GM23338 (cell line): Measurements from ENCODE around the gene USP36. TPM values are rescaled to one million over a fixed set of nuclear protein-coding genes. Genes with fewer than 3 reads are reported as not detected.

Source experiments
- ATAC-seq: fragments of 200-7000 bp; cut with Tn5 transposase; 3 replicates; pipeline ENCODE4 v1.9.1; 2020
- DNase-seq: peaks from one replicate; pipeline ENCODE4 v3.0.0-alpha.2; 2015; ENCODE audit warnings: low spot score
- H2AFZ ChIP-seq: fragments of 200-600 bp; sonication (generic); 2 replicates; pipeline ENCODE4 v1.8.0; 2016; ENCODE audit warnings: antibody characterized with exemption, mild to moderate bottlenecking, moderate library complexity
- H3F3A ChIP-seq: fragments of 200-600 bp; sonication (generic); replicated peaks from 2 replicates; pipeline ENCODE4 v1.8.0; 2017; ENCODE audit warnings: antibody characterized with exemption, mixed run types, low read depth
- H3K27ac ChIP-seq: fragments of 200-600 bp; sonication (generic); 2 replicates; pipeline ENCODE4 v1.6.1; 2016; ENCODE audit warnings: low read depth
- H3K27me3 ChIP-seq: fragments of 200-600 bp; sonication (generic); 2 replicates; pipeline ENCODE4 v1.8.0; 2016; ENCODE audit warnings: mild to moderate bottlenecking, mixed run types, moderate library complexity; ENCODE audit not compliant: insufficient read depth
- H3K36me3 ChIP-seq: fragments of 200-600 bp; sonication (generic); 2 replicates; pipeline ENCODE4 v1.8.0; 2016; ENCODE audit warnings: mild to moderate bottlenecking; ENCODE audit not compliant: insufficient read depth
- H3K4me1 ChIP-seq: fragments of 200-600 bp; sonication (generic); 2 replicates; pipeline ENCODE4 v1.8.0; 2016; ENCODE audit warnings: mild to moderate bottlenecking, moderate library complexity; ENCODE audit not compliant: insufficient read depth
- H3K4me2 ChIP-seq: fragments of 200-600 bp; sonication (generic); 2 replicates; pipeline ENCODE4 v1.7.1; 2017; ENCODE audit warnings: mixed run types
- H3K4me3 ChIP-seq: fragments of 200-600 bp; sonication (generic); 2 replicates; pipeline ENCODE4 v1.6.1; 2016; ENCODE audit warnings: mixed run types
- H3K79me2 ChIP-seq: fragments of 200-600 bp; sonication (generic); replicated peaks from 2 replicates; pipeline ENCODE4 v1.8.0; 2017; ENCODE audit warnings: mild to moderate bottlenecking; ENCODE audit not compliant: insufficient read depth
- H3K9me2 ChIP-seq: fragments of 200-600 bp; sonication (generic); 2 replicates; pipeline ENCODE4 v1.8.0; 2017; ENCODE audit not compliant: insufficient read depth
- H4K20me1 ChIP-seq: fragments of 200-600 bp; sonication (generic); replicated peaks from 2 replicates; pipeline ENCODE4 v1.8.0; 2017; ENCODE audit warnings: mild to moderate bottlenecking; ENCODE audit not compliant: insufficient read depth
- H3K27ac Mint-ChIP-seq: 2 replicates; pipeline ENCODE4 v1.8.0; 2020; ENCODE audit warnings: inconsistent platforms, mild to moderate bottlenecking, moderate library complexity, mixed read lengths
- H3K27me3 Mint-ChIP-seq: 3 replicates; pipeline ENCODE4 v1.8.0; 2022; ENCODE audit warnings: low read depth, mild to moderate bottlenecking, moderate library complexity, mixed read lengths, inconsistent platforms; ENCODE audit not compliant: insufficient read depth, poor library complexity
- H3K36me3 Mint-ChIP-seq: 3 replicates; pipeline ENCODE4 v1.8.0; 2021; ENCODE audit warnings: low read depth, mild to moderate bottlenecking, inconsistent platforms, moderate library complexity, mixed read lengths
- H3K4me1 Mint-ChIP-seq: 3 replicates; pipeline ENCODE4 v1.8.0; 2020; ENCODE audit warnings: mild to moderate bottlenecking, inconsistent platforms, mixed read lengths
- H3K4me3 Mint-ChIP-seq: 3 replicates; pipeline ENCODE4 v1.8.0; 2021; ENCODE audit warnings: moderate library complexity, mild to moderate bottlenecking, inconsistent platforms, mixed read lengths
- H3K9me3 Mint-ChIP-seq: 3 replicates; pipeline ENCODE4 v1.8.0; 2020; ENCODE audit warnings: moderate library complexity, mild to moderate bottlenecking, inconsistent platforms, mixed read lengths
- CREB1 ChIP-seq: fragments of 250-450 bp; sonication (Bioruptor Pico); IDR thresholded peaks from 2 replicates; pipeline ENCODE4 v1.5.0; 2020; ENCODE audit warnings: low read depth, mild to moderate bottlenecking, moderate library complexity
- EZH2 ChIP-seq: fragments of 200-600 bp; sonication (generic); IDR thresholded peaks from one replicate; pipeline ENCODE4 v1.8.0; 2017; ENCODE audit warnings: antibody characterized with exemption, mild to moderate bottlenecking, low read depth; ENCODE audit not compliant: unreplicated experiment
- EZH2phosphoT487 ChIP-seq: fragments of 200-600 bp; sonication (generic); IDR thresholded peaks from one replicate; pipeline ENCODE4 v1.8.1; 2018; ENCODE audit warnings: antibody characterized with exemption; ENCODE audit not compliant: unreplicated experiment
- JUNB ChIP-seq: IDR thresholded peaks from one replicate; pipeline ENCODE4 v1.6.1; 2016; ENCODE audit warnings: antibody characterized with exemption; ENCODE audit not compliant: unreplicated experiment
- NANOG ChIP-seq: IDR thresholded peaks from 2 replicates; pipeline ENCODE4 v1.6.1; 2016; ENCODE audit warnings: antibody characterized with exemption, borderline replicate concordance
- POLR2AphosphoS5 ChIP-seq: IDR thresholded peaks from 2 replicates; pipeline ENCODE4 v1.6.1; 2016; ENCODE audit warnings: antibody characterized with exemption, low read depth
- ZNF331 ChIP-seq: fragments of 250-450 bp; sonication (Bioruptor Pico); IDR thresholded peaks from 2 replicates; pipeline ENCODE4 v1.5.0; 2020; ENCODE audit warnings: low read depth, mild to moderate bottlenecking, moderate library complexity
- polyA plus RNA-seq: library from polyadenylated mRNA; unstranded; fragments of >200 nt; fragmentation: Nextera tagmentation; extraction: Ambion mirVana; gene quantifications from 2 replicates; pipeline ENCODE4 v1.2.1, GENCODE V29; 2016
- total RNA-seq: library from RNA; depleted of rRNA; stranded (reverse); fragments of >200 nt; shearing (Covaris generic); gene quantifications from 2 replicates; pipeline ENCODE4 v1.2.3, GENCODE V29; 2014
- TF ChIP-seq, protein P1 (sequence below), 2 experiments: fragments of 200-600 bp in 1 of 2; sonication (generic) in 1 of 2; conservative IDR thresholded peaks; 2 replicates each; pipeline versions ENCODE4 v1.5.1 to v1.6.1; 2016 to 2017; ENCODE audit warnings: antibody characterized with exemption in 2 of 2, low read depth in 2 of 2, mild to moderate bottlenecking in 2 of 2, moderate library complexity in 1 of 2
- TF ChIP-seq, protein P2 (sequence below): IDR thresholded peaks from one replicate; pipeline ENCODE4 v1.6.1; 2018; ENCODE audit warnings: antibody characterized with exemption; ENCODE audit not compliant: unreplicated experiment
- TF ChIP-seq, protein P3 (sequence below): IDR thresholded peaks from 2 replicates; pipeline ENCODE4 v1.6.1; 2016; ENCODE audit warnings: antibody characterized with exemption

The USP36 gene
- total and polyA plus RNA-seq, 2 experiments from 2014 or later: 36.2 to 55.5 TPM

DNA sequence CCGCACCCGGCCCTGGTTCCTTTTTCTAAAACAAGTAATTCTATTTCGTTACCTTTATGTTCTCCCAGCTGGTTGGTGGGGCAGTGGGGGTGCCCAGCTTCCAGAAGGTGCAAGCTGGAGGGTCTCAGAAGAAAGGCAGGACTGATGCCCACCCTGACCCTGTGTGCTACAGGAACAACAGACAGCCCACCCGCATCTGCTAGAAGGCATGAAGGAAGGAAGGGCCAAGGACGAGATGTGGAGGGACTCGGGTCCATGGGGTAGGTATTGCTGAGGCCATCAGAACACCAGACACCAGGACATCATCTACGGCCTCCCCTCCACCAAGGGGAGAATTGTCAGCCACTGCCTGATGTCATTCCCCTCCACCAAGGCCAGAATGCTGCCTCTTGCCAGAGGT lies 52.2 kb downstream of the USP36 start:
- peaks cover 11% of the 10 kb centered on the region; the same call in 2 of the 3 replicates for H3K4me1 Mint-ChIP-seq
- peaks cover 4% of the 10 kb centered on the region for H3K27me3 Mint-ChIP-seq
- Histone ChIP-seq H3K4me1 (peaks cover 6% of the 10 kb centered on the region), H3K36me3 (no peaks in the 10 kb centered on the region), H3K4me2 (no peak overlapping the region), H3K27me3 (no peaks in the 10 kb centered on the region), H3K9me2 (no peaks in the 10 kb centered on the region), H4K20me1 (no peaks in the 10 kb centered on the region), H3K27ac (no peak overlapping the region), H3K79me2 (no peaks in the 10 kb centered on the region), H2AFZ (no peak overlapping the region), H3K4me3 (no peak overlapping the region), H3F3A (no peaks in the 10 kb centered on the region; the same call in 1 of the 2 replicates)
- H3K4me3 Mint-ChIP-seq: no peak overlapping the region
- no peak for TF ChIP-seq JUNB
- H3K36me3 Mint-ChIP-seq: peaks cover 13% of the 10 kb centered on the region
- ATAC-seq: no peak
- DNase-seq: no peak
- no peaks in the 10 kb centered on the region for H3K9me3 Mint-ChIP-seq
- no peak overlapping the region for H3K27ac Mint-ChIP-seq

DNA sequence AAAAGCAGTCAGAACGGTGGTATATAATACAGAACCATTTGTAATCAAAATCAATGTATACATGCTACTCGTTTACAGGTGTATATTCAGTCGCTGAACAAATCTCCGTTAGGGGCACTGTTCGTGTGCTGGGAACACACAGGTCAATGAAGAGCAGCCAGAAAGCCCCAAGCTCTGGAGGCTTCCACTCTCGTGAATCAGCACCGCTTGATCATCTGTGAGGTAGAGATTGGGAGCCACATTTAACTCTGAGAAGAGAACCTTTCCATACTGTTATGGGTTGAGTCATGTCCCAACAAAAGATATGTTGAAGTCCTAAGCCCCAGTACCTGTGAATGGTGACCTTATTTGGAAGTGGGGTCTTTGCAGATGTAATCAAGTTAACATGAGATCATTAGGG lies 53.2 kb downstream of the USP36 start:
- H3K4me1 ChIP-seq: peaks cover 6% of the 10 kb centered on the region
- H3K79me2 ChIP-seq: no peaks in the 10 kb centered on the region
- H4K20me1 ChIP-seq: no peaks in the 10 kb centered on the region
- Mint-ChIP-seq H3K36me3 (peaks cover 9% of the 10 kb centered on the region), H3K27me3 (peaks cover 7% of the 10 kb centered on the region), H3K4me3 (no peak overlapping the region), H3K9me3 (no peaks in the 10 kb centered on the region), H3K4me1 (peaks cover 14% of the 10 kb centered on the region), H3K27ac (no peak overlapping the region; the same call in 1 of the 2 replicates)
- no peak overlapping the region for H3K4me2 ChIP-seq
- no peak overlapping the region for H2AFZ ChIP-seq
- no peak overlapping the region for H3K4me3 ChIP-seq
- H3K36me3 ChIP-seq: no peaks in the 10 kb centered on the region
- H3K9me2 ChIP-seq: no peaks in the 10 kb centered on the region
- peaks cover 5% of the 10 kb centered on the region; the same call in 1 of the 2 replicates for H3F3A ChIP-seq
- no peak for TF ChIP-seq CREB1 (CRISPR knock-in tag)
- TF ChIP-seq, protein P1, sequence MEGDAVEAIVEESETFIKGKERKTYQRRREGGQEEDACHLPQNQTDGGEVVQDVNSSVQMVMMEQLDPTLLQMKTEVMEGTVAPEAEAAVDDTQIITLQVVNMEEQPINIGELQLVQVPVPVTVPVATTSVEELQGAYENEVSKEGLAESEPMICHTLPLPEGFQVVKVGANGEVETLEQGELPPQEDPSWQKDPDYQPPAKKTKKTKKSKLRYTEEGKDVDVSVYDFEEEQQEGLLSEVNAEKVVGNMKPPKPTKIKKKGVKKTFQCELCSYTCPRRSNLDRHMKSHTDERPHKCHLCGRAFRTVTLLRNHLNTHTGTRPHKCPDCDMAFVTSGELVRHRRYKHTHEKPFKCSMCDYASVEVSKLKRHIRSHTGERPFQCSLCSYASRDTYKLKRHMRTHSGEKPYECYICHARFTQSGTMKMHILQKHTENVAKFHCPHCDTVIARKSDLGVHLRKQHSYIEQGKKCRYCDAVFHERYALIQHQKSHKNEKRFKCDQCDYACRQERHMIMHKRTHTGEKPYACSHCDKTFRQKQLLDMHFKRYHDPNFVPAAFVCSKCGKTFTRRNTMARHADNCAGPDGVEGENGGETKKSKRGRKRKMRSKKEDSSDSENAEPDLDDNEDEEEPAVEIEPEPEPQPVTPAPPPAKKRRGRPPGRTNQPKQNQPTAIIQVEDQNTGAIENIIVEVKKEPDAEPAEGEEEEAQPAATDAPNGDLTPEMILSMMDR (conservative IDR thresholded peaks at IDR 0.05; ENCODE audit: low read depth in 2 of 2): peak; percentile 54 to 59
- TF ChIP-seq ZNF331 (CRISPR knock-in tag): no peak
- H3K27me3 ChIP-seq: no peaks in the 10 kb centered on the region
- peak; percentile 68 for DNase-seq
- no peak overlapping the region for H3K27ac ChIP-seq
- ATAC-seq: peak; percentile 16; the same call in 1 of the 3 replicates

DNA sequence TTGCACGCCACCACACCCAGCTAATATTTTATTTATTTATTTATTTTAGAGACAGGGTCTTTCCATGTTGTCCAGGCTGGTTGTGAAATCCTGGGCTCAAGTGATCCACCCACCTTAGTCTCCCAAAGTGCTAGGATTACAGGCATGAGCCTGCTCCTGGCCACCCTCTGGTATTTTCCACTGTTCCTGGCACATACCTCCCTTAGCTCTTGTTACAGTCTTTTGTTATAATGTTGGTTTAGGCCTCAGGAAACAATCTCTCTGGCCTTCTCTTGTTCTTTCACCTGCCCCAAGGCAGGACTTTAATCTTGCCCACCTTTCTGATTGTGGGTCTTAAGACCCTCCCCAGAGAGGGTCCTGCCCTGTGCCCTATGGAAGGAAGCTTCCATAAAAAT lies 55.0 kb downstream of the USP36 start:
- Histone ChIP-seq H3K36me3 (no peaks in the 10 kb centered on the region), H3K4me1 (peaks cover 9% of the 10 kb centered on the region), H3K27me3 (peaks cover 6% of the 10 kb centered on the region), H3F3A (peaks cover 7% of the 10 kb centered on the region; the same call in 1 of the 2 replicates), H3K4me2 (no peak overlapping the region), H4K20me1 (no peaks in the 10 kb centered on the region), H3K9me2 (no peaks in the 10 kb centered on the region), H3K79me2 (no peaks in the 10 kb centered on the region), H2AFZ (no peak overlapping the region), H3K4me3 (no peak overlapping the region), H3K27ac (no peak overlapping the region; the same call in 1 of the 2 replicates)
- Mint-ChIP-seq H3K27me3 (peaks cover 9% of the 10 kb centered on the region), H3K9me3 (no peaks in the 10 kb centered on the region), H3K36me3 (peaks cover 5% of the 10 kb centered on the region; the same call in 2 of the 3 replicates), H3K4me1 (peaks cover 10% of the 10 kb centered on the region), H3K4me3 (no peak overlapping the region), H3K27ac (peak overlapping the region; percentile 69; the same call in 1 of the 2 replicates)
- DNase-seq: peak; percentile 45
- ATAC-seq: peak; percentile 10; the same call in 2 of the 3 replicates
- no peak for TF ChIP-seq EZH2
- no peak for TF ChIP-seq NANOG
- TF ChIP-seq, protein P2, sequence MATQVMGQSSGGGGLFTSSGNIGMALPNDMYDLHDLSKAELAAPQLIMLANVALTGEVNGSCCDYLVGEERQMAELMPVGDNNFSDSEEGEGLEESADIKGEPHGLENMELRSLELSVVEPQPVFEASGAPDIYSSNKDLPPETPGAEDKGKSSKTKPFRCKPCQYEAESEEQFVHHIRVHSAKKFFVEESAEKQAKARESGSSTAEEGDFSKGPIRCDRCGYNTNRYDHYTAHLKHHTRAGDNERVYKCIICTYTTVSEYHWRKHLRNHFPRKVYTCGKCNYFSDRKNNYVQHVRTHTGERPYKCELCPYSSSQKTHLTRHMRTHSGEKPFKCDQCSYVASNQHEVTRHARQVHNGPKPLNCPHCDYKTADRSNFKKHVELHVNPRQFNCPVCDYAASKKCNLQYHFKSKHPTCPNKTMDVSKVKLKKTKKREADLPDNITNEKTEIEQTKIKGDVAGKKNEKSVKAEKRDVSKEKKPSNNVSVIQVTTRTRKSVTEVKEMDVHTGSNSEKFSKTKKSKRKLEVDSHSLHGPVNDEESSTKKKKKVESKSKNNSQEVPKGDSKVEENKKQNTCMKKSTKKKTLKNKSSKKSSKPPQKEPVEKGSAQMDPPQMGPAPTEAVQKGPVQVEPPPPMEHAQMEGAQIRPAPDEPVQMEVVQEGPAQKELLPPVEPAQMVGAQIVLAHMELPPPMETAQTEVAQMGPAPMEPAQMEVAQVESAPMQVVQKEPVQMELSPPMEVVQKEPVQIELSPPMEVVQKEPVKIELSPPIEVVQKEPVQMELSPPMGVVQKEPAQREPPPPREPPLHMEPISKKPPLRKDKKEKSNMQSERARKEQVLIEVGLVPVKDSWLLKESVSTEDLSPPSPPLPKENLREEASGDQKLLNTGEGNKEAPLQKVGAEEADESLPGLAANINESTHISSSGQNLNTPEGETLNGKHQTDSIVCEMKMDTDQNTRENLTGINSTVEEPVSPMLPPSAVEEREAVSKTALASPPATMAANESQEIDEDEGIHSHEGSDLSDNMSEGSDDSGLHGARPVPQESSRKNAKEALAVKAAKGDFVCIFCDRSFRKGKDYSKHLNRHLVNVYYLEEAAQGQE: no peak
- TF ChIP-seq, protein P3, sequence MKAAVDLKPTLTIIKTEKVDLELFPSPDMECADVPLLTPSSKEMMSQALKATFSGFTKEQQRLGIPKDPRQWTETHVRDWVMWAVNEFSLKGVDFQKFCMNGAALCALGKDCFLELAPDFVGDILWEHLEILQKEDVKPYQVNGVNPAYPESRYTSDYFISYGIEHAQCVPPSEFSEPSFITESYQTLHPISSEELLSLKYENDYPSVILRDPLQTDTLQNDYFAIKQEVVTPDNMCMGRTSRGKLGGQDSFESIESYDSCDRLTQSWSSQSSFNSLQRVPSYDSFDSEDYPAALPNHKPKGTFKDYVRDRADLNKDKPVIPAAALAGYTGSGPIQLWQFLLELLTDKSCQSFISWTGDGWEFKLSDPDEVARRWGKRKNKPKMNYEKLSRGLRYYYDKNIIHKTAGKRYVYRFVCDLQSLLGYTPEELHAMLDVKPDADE: no peak
- TF ChIP-seq, protein P1 (conservative IDR thresholded peaks at IDR 0.05; ENCODE audit: low read depth in 2 of 2): no peak
- no peak for TF ChIP-seq EZH2phosphoT487
- TF ChIP-seq JUNB: no peak
- no peak for TF ChIP-seq POLR2AphosphoS5
